ENCODE data around the gene TMCC2. TPM values are rescaled to one million over a fixed set of nuclear protein-coding genes. Genes with fewer than 3 reads are reported as not detected.

TMCC2 gene
- total RNA-seq, 1 experiment from 2014 or later: 2.7 TPM

DNA sequence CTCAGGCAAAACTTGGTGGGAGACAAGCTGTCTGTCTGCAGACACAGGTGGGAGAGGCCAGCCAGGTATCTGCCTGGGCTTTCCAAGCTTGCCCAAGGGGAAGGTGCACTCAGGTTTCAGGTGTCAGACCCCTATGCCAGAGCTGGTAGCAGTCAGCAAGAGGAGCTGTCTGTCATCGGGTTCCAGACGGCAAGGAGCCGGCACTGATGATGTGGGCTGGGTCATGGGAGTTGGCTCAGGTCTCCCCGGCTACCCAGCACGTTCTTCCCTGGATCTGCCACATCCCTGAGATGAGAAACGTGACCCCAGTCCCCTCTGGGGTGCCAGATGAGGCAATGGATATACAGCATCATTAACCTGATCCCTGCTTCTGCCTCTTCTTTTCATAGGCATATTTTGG is 23.0 kb downstream of the TMCC2 start:
- Histone ChIP-seq H3K4me2 (ENCODE audit: low read length) (no peak overlapping the region), H3K4me3 (replicated peaks in 1 of 2; ENCODE audit: low read depth in 1 of 2, low read length in 2 of 2) (no peak overlapping the region), H3K27me3 (ENCODE audit: insufficient read depth, low read length) (no peaks in the 10 kb centered on the region), H3K27ac (ENCODE audit: low read depth, low read length) (no peak overlapping the region), H3K9me2 (ENCODE audit: insufficient read depth) (no peaks in the 10 kb centered on the region), H3K36me3 (ENCODE audit: control insufficient read depth in 1 of 2, insufficient read depth in 2 of 2, low read length in 2 of 2) (no peaks in the 10 kb centered on the region), H4K20me1 (ENCODE audit: insufficient read depth) (no peaks in the 10 kb centered on the region), H3K79me2 (ENCODE audit: insufficient read depth, low read length) (no peaks in the 10 kb centered on the region), H3K4me1 (ENCODE audit: control insufficient read depth in 1 of 2, insufficient read depth in 2 of 2, low read length in 2 of 2) (0 out of 4 replicates have a peak, but pooled peaks cover 0 to 4% of the 10 kb centered on the region in 2 experiments), H3K9ac (ENCODE audit: low read length) (no peak overlapping the region), H2AFZ (ENCODE audit: low read depth, low read length, poor library complexity, severe bottlenecking) (no peak overlapping the region), H3K9me3 (ENCODE audit: control insufficient read depth in 1 of 2, insufficient read depth in 1 of 2, low read depth in 1 of 2, low read length in 2 of 2) (no peaks in the 10 kb centered on the region)
- ChIA-PET CTCF (interaction anchor here (1.8 kb wide), 1 partner anchor 22 kb away, joined by 12 read pairs; the partner anchor contains the start of gene TMCC2), RAD21 (ENCODE audit: low non-redundant PET in 1 of 2, low total read pairs in 2 of 2, uncharacterized antibody in 2 of 2, unreplicated experiment in 2 of 2) (interaction anchor here in 1 of 2 experiments (2.0 kb wide), 1 partner anchor 21 kb away, joined by 4 read pairs; no protein-coding TSS in a partner anchor), POLR2A (interaction anchor here (0.9 kb wide), 1 partner anchor 21 kb away, joined by 4 read pairs; no protein-coding TSS in a partner anchor)
- TF ChIP-seq EZH2phosphoT487 (IDR thresholded peaks at IDR 0.05; ENCODE audit: borderline replicate concordance) (no peak), ZFX (IDR thresholded peaks at IDR 0.05) (no peak), POLR2AphosphoS5 (IDR thresholded peaks at IDR 0.05; ENCODE audit: low read depth, low read length) (no peak), EGR1 (IDR thresholded peaks at IDR 0.05; ENCODE audit: low read depth) (no peak), CEBPB (IDR thresholded peaks at IDR 0.05; ENCODE audit: low read depth) (no peak), JUND (IDR thresholded peaks at IDR 0.05) (no peak), RAD21 (IDR thresholded peaks at IDR 0.05; ENCODE audit: low read depth) (no peak), EZH2 (IDR thresholded peaks at IDR 0.05) (no peak)
- TF ChIP-seq, protein P1, sequence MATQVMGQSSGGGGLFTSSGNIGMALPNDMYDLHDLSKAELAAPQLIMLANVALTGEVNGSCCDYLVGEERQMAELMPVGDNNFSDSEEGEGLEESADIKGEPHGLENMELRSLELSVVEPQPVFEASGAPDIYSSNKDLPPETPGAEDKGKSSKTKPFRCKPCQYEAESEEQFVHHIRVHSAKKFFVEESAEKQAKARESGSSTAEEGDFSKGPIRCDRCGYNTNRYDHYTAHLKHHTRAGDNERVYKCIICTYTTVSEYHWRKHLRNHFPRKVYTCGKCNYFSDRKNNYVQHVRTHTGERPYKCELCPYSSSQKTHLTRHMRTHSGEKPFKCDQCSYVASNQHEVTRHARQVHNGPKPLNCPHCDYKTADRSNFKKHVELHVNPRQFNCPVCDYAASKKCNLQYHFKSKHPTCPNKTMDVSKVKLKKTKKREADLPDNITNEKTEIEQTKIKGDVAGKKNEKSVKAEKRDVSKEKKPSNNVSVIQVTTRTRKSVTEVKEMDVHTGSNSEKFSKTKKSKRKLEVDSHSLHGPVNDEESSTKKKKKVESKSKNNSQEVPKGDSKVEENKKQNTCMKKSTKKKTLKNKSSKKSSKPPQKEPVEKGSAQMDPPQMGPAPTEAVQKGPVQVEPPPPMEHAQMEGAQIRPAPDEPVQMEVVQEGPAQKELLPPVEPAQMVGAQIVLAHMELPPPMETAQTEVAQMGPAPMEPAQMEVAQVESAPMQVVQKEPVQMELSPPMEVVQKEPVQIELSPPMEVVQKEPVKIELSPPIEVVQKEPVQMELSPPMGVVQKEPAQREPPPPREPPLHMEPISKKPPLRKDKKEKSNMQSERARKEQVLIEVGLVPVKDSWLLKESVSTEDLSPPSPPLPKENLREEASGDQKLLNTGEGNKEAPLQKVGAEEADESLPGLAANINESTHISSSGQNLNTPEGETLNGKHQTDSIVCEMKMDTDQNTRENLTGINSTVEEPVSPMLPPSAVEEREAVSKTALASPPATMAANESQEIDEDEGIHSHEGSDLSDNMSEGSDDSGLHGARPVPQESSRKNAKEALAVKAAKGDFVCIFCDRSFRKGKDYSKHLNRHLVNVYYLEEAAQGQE (IDR thresholded peaks at IDR 0.05; ENCODE audit: low read depth): no peak
- TF ChIP-seq, protein P2, sequence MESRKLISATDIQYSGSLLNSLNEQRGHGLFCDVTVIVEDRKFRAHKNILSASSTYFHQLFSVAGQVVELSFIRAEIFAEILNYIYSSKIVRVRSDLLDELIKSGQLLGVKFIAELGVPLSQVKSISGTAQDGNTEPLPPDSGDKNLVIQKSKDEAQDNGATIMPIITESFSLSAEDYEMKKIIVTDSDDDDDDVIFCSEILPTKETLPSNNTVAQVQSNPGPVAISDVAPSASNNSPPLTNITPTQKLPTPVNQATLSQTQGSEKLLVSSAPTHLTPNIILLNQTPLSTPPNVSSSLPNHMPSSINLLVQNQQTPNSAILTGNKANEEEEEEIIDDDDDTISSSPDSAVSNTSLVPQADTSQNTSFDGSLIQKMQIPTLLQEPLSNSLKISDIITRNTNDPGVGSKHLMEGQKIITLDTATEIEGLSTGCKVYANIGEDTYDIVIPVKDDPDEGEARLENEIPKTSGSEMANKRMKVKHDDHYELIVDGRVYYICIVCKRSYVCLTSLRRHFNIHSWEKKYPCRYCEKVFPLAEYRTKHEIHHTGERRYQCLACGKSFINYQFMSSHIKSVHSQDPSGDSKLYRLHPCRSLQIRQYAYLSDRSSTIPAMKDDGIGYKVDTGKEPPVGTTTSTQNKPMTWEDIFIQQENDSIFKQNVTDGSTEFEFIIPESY (IDR thresholded peaks at IDR 0.05; ENCODE audit: extremely low read depth, insufficient replicate concordance, low read length): no peak
- DNase-seq (ENCODE audit: low read depth, low spot score): no peak
- intact Hi-C loops (cut with micrococcal nuclease): no loop called here
- ATAC-seq: no peak
- no TSS peak for BruUV-seq (replicated peaks)
